Measurements from ENCODE around the gene LMBR1L.
"Not testable (repeated sequence)": the region's sequence is repeated elsewhere in the genome, so short reads cannot be mapped to it uniquely, and the experiment has no call there.

Gene LMBR1L

DNA sequence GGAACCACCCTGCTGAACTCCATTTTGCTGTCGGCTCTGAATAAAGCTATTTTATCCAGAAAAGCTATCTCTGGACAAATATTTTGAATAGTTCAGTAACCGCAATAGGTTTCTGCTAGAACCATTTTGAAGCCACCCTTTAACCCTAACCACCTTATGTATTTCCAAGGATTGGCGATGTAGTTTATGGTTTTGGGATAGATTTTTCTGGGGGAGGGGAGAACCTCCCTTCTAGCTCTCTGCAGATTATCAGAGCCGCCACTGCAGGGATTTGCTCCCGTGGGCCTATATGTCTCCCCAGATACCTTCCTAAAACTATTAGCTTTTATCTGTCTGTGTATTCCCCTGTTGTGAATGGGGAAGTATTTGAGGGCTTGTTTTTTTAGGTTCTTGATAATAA lies 22.4 kb upstream of the LMBR1L start:
- DNase-seq (ENCODE audit: extremely low read depth, insufficient read length) = no peak
- TF ChIP-seq, protein P1, sequence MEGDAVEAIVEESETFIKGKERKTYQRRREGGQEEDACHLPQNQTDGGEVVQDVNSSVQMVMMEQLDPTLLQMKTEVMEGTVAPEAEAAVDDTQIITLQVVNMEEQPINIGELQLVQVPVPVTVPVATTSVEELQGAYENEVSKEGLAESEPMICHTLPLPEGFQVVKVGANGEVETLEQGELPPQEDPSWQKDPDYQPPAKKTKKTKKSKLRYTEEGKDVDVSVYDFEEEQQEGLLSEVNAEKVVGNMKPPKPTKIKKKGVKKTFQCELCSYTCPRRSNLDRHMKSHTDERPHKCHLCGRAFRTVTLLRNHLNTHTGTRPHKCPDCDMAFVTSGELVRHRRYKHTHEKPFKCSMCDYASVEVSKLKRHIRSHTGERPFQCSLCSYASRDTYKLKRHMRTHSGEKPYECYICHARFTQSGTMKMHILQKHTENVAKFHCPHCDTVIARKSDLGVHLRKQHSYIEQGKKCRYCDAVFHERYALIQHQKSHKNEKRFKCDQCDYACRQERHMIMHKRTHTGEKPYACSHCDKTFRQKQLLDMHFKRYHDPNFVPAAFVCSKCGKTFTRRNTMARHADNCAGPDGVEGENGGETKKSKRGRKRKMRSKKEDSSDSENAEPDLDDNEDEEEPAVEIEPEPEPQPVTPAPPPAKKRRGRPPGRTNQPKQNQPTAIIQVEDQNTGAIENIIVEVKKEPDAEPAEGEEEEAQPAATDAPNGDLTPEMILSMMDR (IDR thresholded peaks at IDR 0.05; ENCODE audit: insufficient read depth, low read length, poor library complexity, severe bottlenecking) = no peak
- Histone ChIP-seq H3K4me3 (replicated peaks; ENCODE audit: low read depth, low read length) (peak overlapping the region; percentile 61), H3K36me3 (ENCODE audit: control insufficient read depth, insufficient read depth, low read length) (peaks cover 4% of the 10 kb centered on the region), H3K27me3 (replicated peaks; ENCODE audit: control insufficient read depth, insufficient read depth, low read length) (no peaks in the 10 kb centered on the region)

DNA sequence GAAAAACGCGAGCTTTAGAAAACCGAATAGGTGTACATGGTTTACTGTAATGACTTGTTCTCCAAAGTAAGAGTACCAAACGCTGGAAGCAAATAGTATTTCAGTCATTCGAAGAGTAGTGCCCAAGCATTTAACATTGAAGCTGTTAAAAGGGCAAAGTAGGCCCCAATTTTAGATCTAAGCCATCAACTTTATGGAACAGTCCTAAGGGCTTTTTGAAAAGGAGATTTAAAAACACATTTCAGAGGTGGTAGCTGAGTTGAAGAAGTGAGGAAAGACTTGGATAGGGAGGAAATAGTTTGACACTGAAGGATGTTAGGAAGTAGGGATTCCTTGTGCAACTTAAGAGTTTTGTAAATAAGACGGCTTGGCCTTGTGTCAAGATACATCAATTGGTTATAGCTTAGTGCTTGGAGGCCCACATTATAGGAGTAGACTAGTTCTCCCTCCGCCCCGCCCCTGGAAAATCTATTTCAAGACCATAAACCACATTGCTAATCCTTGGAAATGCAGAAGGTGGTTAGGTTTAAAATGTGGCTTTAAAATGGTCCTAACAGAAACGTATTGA lies 21.3 kb upstream of the LMBR1L start:
- peak overlapping the region; percentile 61 for H3K4me3 ChIP-seq (replicated peaks; ENCODE audit: low read depth, low read length)
- DNase-seq (ENCODE audit: extremely low read depth, insufficient read length) = no peak
- peaks cover 10% of the 10 kb centered on the region for H3K36me3 ChIP-seq (ENCODE audit: control insufficient read depth, insufficient read depth, low read length)
- TF ChIP-seq, protein P1 (IDR thresholded peaks at IDR 0.05; ENCODE audit: insufficient read depth, low read length, poor library complexity, severe bottlenecking) = no peak
- no peaks in the 10 kb centered on the region for H3K27me3 ChIP-seq (replicated peaks; ENCODE audit: control insufficient read depth, insufficient read depth, low read length)

DNA sequence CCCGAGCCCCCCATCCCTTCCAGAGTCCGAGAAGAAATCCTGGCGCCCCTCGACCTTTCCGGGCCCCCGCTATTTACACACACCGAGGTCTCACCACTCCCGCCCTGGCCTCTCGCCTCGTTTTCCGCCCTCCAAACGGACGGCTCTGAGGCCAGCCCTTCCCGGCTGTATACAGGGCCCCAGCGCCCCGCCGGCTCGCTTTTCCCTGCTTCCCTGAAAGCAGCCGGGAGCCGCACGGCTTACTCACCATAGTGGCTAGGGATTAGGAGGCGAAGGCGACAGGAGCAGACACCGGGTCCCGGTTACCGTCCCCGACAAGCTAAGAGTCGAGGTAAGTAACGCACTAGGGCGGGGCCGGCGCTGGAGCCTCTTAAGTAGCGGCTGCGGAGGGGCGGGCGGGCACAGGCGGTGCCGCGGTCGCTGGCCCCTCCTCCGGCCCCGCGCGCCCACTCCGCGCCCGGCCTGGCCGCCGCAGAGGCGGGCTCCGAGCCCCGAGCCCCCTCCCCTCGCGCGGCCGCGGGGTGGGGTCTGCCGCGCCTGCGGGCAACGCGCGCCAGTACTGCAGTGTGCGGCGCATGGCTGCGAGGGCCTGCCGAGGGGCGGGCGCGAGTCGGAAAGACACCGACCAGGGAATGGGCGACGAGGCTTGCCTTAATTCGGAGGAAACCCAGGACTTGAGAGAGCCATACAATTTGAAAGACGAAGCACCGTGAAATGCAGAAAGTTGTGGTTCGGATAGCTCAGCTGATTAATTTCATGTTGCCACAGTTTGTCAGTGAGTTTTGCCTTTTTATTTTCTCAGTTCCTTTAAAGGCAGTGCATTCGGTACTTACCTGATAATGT lies 20.6 kb upstream of the LMBR1L start, which contains the start of gene TUBA1B:
Gene TUBA1B (minus strand): TSS at position 345 of the 843 bp plus-strand sequence. CDS start 95 bp downstream, at position 250.
- Histone ChIP-seq H3K36me3 (ENCODE audit: control insufficient read depth, insufficient read depth, low read length) (peaks cover 10% of the 10 kb centered on the region), H3K4me3 (replicated peaks; ENCODE audit: low read depth, low read length) (peak within 1 kb of the TSS; percentile 94), H3K27me3 (replicated peaks; ENCODE audit: control insufficient read depth, insufficient read depth, low read length) (no peaks in the 10 kb centered on the region)
- DNase-seq (ENCODE audit: extremely low read depth, insufficient read length) = peak; percentile 94
- TF ChIP-seq, protein P1 (IDR thresholded peaks at IDR 0.05; ENCODE audit: insufficient read depth, low read length, poor library complexity, severe bottlenecking) = no peak

DNA sequence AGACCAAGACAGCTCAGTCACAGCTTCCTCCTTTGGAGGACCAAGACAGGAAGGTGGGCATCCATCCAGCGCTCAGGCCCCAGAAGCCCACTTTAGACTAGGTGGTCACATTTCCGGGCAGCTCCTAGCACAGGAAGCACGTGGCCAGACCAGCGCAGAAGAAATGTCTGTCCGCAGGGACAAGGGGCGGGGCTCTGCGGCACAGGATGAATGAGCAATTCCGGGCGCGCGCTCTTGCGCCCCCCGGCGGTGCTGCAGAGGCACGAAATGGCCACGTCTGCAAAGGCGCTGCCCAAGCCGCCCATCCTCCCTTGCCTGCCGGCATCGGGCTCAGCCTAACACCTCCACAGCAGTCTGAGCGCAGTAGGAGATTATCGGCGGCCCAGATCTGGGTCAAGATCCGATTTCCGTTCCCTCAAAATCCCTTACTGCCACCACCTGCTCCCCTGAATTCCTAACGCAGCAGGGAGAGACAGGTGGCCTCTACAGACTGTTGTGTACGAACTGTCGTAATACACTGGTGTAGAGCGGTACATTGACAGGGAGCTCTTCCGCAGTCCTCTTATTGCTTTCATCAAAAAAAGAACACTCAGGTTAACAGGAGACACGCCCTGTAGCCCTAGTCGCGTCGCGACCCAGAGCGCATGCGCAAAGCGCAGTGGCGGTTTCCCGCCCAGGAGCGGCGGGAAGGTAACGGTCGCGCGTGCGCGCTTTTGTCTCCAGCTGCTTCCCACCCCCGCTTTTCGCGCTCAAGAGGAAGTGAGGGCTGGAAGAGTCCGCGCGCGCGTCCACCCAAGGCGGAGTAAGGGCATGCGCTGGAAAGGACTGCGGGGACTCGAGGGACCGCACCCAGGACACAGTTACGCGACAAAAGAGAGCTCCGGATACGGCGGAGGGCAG lies 19.8 kb upstream of the LMBR1L start:
- Histone ChIP-seq H3K4me3 (replicated peaks; ENCODE audit: low read depth, low read length) (peak overlapping the region; percentile 94), H3K36me3 (ENCODE audit: control insufficient read depth, insufficient read depth, low read length) (peaks cover 10% of the 10 kb centered on the region), H3K27me3 (replicated peaks; ENCODE audit: control insufficient read depth, insufficient read depth, low read length) (no peaks in the 10 kb centered on the region)
- TF ChIP-seq, protein P1 (IDR thresholded peaks at IDR 0.05; ENCODE audit: insufficient read depth, low read length, poor library complexity, severe bottlenecking) = peak; percentile 94
- DNase-seq (ENCODE audit: extremely low read depth, insufficient read length) = peak; percentile 97

DNA sequence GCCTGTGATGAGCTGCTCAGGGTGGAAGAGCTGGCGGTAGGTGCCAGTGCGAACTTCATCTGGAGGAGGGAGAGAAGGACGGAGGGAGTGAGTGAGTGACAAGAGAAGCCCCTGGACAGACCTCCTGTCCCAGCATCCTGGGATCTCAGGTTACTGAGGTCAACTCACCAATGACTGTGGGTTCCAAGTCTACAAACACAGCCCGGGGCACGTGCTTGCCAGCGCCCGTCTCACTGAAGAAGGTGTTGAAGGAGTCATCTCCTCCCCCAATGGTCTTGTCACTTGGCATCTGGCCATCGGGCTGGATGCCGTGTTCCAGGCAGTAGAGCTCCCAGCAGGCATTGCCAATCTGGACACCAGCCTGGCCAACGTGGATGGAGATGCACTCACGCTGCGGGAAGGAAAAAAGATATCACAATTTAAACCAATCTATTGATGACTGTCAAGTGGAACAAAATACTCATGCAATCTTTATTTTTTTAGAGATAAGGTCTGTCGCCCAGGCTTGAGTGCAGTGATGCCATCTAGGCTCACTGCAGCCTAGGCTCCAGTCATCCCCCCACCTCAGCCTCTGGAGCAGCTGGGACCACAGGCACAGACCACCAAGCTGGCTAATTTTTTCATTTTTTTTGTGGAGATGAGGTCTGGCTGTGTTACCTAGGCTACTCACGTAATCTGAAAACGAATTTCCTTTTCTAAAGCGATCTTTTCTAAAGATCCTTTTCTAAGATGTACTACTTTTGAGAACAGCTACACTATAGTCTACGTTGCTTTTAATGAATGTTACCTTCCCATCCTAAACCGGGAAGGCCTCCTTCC lies 18.9 kb upstream of the LMBR1L start:
- Histone ChIP-seq H3K4me3 (replicated peaks; ENCODE audit: low read depth, low read length) (peak overlapping the region; percentile 94), H3K27me3 (replicated peaks; ENCODE audit: control insufficient read depth, insufficient read depth, low read length) (no peaks in the 10 kb centered on the region), H3K36me3 (ENCODE audit: control insufficient read depth, insufficient read depth, low read length) (peaks cover 10% of the 10 kb centered on the region)
- TF ChIP-seq, protein P1 (IDR thresholded peaks at IDR 0.05; ENCODE audit: insufficient read depth, low read length, poor library complexity, severe bottlenecking) = no peak
- no peak for DNase-seq (ENCODE audit: extremely low read depth, insufficient read length)

DNA sequence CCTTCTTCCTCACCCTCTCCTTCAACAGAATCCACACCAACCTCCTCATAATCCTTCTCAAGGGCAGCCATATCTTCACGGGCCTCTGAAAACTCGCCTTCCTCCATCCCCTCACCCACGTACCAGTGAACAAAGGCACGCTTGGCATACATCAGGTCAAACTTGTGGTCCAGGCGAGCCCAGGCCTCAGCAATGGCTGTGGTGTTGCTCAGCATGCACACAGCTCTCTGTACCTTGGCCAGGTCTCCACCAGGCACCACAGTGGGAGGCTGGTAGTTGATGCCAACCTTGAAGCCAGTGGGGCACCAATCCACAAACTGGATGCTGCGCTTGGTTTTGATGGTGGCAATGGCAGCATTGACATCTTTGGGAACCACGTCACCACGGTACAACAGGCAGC lies 17.3 kb upstream of the LMBR1L start:
- H3K27me3 ChIP-seq (replicated peaks; ENCODE audit: control insufficient read depth, insufficient read depth, low read length); DNase-seq (ENCODE audit: extremely low read depth, insufficient read length); H3K4me3 ChIP-seq (replicated peaks; ENCODE audit: low read depth, low read length): not testable (repeated sequence)
- H3K36me3 ChIP-seq (ENCODE audit: control insufficient read depth, insufficient read depth, low read length) = peaks cover 10% of the 10 kb centered on the region
